ENCODE results near the gene PLXNA2. TPM values are rescaled to one million over a fixed set of nuclear protein-coding genes. Genes with fewer than 3 reads are reported as not detected.

Gene PLXNA2
- total and polyA plus RNA-seq, 2 of the 13 experiments (the other 11 are each of a cell fraction or from before 2014, with no cell fraction given), result 1.1 to 2.1 TPM

GRCh38 chr1:208068908-208069307 is 175.3 kb downstream of the PLXNA2 start:
- no peak for TF ChIP-seq FOXA3 (CRISPR knock-in tag; IDR thresholded peaks at IDR 0.05)
- no peak for TF ChIP-seq HDAC6 (IDR thresholded peaks at IDR 0.05; ENCODE audit: low read depth, low read length)
- no peak for TF ChIP-seq ZNF543 (CRISPR knock-in tag; IDR thresholded peaks at IDR 0.05)
- TF ChIP-seq ZNF224 (CRISPR knock-in tag; IDR thresholded peaks at IDR 0.05), result no peak
- TF ChIP-seq FOXP4 (CRISPR knock-in tag; IDR thresholded peaks at IDR 0.05), result no peak
- TF ChIP-seq ZNF17 (CRISPR knock-in tag; IDR thresholded peaks at IDR 0.05), result no peak
- FAIRE-seq, result no peak
- Histone ChIP-seq H2AFZ (ENCODE audit: low read length) (no peak overlapping the region), H3K36me3 (replicated peaks in 1 of 2; ENCODE audit: control insufficient read depth in 1 of 2, insufficient read depth in 2 of 2, low read length in 2 of 2) (no peaks in the 10 kb centered on the region), H3K9me3 (ENCODE audit: low read length) (no peaks in the 10 kb centered on the region), H3K79me2 (ENCODE audit: insufficient read depth, low read length) (no peaks in the 10 kb centered on the region), H3K9ac (ENCODE audit: insufficient read depth, low read depth, low read length) (no peak overlapping the region), H3K4me1 (ENCODE audit: insufficient read depth, low read length) (no peaks in the 10 kb centered on the region), H3K4me3 (replicated peaks in 1 of 3; ENCODE audit: insufficient read depth in 1 of 3, low read depth in 2 of 3, low read length in 3 of 3) (no peak overlapping the region), H4K20me1 (ENCODE audit: insufficient read depth, low read length) (no peaks in the 10 kb centered on the region), H3K27me3 (ENCODE audit: control insufficient read depth in 1 of 2, insufficient read depth in 2 of 2, low read length in 2 of 2) (no peaks in the 10 kb centered on the region), H3K4me2 (ENCODE audit: low read depth, low read length) (no peak overlapping the region), H3K27ac (ENCODE audit: extremely low read length, insufficient read depth, low read length) (no peak overlapping the region)
- ChIA-PET POLR2A (no interaction called here), CTCF (ENCODE audit: low intra/inter-chr PET ratio, low total read pairs) (no interaction called here)
- intact Hi-C loops (cut with micrococcal nuclease; ENCODE audit: unreplicated experiment) (no loop called here), in situ Hi-C loops (cut with HindIII; ENCODE audit: extremely low pct_ligation_motif_present, low pct_unique_long_range_greater_than_20kb) (no loop called here)
- no peak for ATAC-seq
- WGBS (ENCODE audit: low lambda C conversion rate), result 32% methylated on average over 2 of the region's 3 CpGs
- no TSS peak for BruUV-seq (replicated peaks)
- DNase-seq (ENCODE audit: low spot score), result no peak

- FAIRE-seq (no peak), ATAC-seq (no peak), DNase-seq (ENCODE audit: low spot score) (no peak)
- no peaks in the 10 kb centered on the region for H3K4me1 ChIP-seq (ENCODE audit: insufficient read depth, low read length)
- H3K4me3 ChIP-seq (replicated peaks in 1 of 3; ENCODE audit: insufficient read depth in 1 of 3, low read depth in 2 of 3, low read length in 3 of 3), result no peak overlapping the region
- in situ Hi-C loops (cut with HindIII; ENCODE audit: extremely low pct_ligation_motif_present, low pct_unique_long_range_greater_than_20kb), result no loop called here
- no peak overlapping the region for H2AFZ ChIP-seq (ENCODE audit: low read length)
- H3K4me2 ChIP-seq (ENCODE audit: low read depth, low read length), result no peak overlapping the region
- 65% methylated on average over 7 of the region's 7 CpGs for WGBS (ENCODE audit: low lambda C conversion rate)
- no peaks in the 10 kb centered on the region for H3K27me3 ChIP-seq (ENCODE audit: control insufficient read depth in 1 of 2, insufficient read depth in 2 of 2, low read length in 2 of 2)
- no peak overlapping the region for H3K27ac ChIP-seq (ENCODE audit: extremely low read length, insufficient read depth, low read length)
- H3K9ac ChIP-seq (ENCODE audit: insufficient read depth, low read depth, low read length), result no peak overlapping the region
- no peaks in the 10 kb centered on the region for H4K20me1 ChIP-seq (ENCODE audit: insufficient read depth, low read length)
- POLR2A ChIA-PET, result no interaction called here
- BruUV-seq (replicated peaks), result no TSS peak
- H3K36me3 ChIP-seq (replicated peaks in 1 of 2; ENCODE audit: control insufficient read depth in 1 of 2, insufficient read depth in 2 of 2, low read length in 2 of 2), result no peaks in the 10 kb centered on the region
- intact Hi-C loops (cut with micrococcal nuclease; ENCODE audit: unreplicated experiment), result no loop called here
- no peaks in the 10 kb centered on the region for H3K9me3 ChIP-seq (ENCODE audit: low read length)
- H3K79me2 ChIP-seq (ENCODE audit: insufficient read depth, low read length), result no peaks in the 10 kb centered on the region
- CTCF ChIA-PET (ENCODE audit: low intra/inter-chr PET ratio, low total read pairs), result no interaction called here
- no peak for TF ChIP-seq ZNF24 (IDR thresholded peaks at IDR 0.05)
- TF ChIP-seq ZNF878 (CRISPR knock-in tag; IDR thresholded peaks at IDR 0.05), result no peak
- TF ChIP-seq SNAPC5 (CRISPR knock-in tag; IDR thresholded peaks at IDR 0.05; ENCODE audit: borderline replicate concordance), result no peak
- TF ChIP-seq GLMP (CRISPR knock-in tag; IDR thresholded peaks at IDR 0.05; ENCODE audit: borderline replicate concordance), result no peak
- TF ChIP-seq, protein P1, sequence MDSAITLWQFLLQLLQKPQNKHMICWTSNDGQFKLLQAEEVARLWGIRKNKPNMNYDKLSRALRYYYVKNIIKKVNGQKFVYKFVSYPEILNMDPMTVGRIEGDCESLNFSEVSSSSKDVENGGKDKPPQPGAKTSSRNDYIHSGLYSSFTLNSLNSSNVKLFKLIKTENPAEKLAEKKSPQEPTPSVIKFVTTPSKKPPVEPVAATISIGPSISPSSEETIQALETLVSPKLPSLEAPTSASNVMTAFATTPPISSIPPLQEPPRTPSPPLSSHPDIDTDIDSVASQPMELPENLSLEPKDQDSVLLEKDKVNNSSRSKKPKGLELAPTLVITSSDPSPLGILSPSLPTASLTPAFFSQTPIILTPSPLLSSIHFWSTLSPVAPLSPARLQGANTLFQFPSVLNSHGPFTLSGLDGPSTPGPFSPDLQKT (CRISPR knock-in tag; IDR thresholded peaks at IDR 0.05; ENCODE audit: borderline replicate concordance), result no peak
Measured at GRCh38 chr1:208068407-208068806, 175.8 kb downstream of the PLXNA2 start.

All from HepG2 (cell line).